ENCODE measurements around the gene FAM53B.
A peak's percentile ranks its signal among the peaks of the same experiment; 100 is the strongest.

The FAM53B gene

DNA sequence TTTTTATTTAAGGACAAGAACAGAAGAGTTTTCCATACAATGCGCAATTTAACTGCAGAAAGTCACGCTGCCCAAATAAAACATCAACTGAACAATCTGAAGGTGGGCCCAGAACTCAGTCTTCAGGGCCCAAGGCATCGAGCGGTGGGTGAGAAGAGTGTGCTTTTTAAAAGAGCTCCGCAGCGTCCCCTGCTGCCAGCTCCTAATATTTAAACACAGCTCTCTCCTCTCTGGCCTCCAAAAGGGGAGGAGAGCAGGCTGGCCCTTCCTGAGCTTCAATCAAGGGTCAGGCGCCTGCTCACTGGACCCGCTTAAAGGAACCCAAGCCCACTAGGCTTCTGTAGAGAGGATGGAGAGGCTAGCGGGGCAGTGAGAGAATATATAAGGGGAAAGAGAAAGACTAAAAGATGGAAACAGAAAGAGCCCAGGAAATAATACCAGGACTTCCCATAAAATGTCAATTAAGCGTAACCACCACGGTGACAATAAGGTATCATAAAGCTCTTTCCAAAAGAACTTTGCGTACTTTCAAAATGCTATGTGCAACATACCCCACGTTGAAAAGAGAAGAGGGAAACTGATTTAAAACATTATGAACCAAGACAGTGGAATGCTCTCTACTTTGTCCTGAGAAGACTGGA is 2.8 kb downstream of the FAM53B start:
- peak; percentile 83 for FAIRE-seq
- DNase-seq (ENCODE audit: insufficient read length) = peak; percentile 63
- TF ChIP-seq TAF1 (IDR thresholded peaks at IDR 0.05; ENCODE audit: borderline replicate concordance, low read depth, low read length) (no peak), POLR2A (IDR thresholded peaks at IDR 0.05; ENCODE audit: low read depth, low read length) (no peak), POLR2AphosphoS5 (IDR thresholded peaks at IDR 0.05; ENCODE audit: low read depth, low read length) (no peak)

DNA sequence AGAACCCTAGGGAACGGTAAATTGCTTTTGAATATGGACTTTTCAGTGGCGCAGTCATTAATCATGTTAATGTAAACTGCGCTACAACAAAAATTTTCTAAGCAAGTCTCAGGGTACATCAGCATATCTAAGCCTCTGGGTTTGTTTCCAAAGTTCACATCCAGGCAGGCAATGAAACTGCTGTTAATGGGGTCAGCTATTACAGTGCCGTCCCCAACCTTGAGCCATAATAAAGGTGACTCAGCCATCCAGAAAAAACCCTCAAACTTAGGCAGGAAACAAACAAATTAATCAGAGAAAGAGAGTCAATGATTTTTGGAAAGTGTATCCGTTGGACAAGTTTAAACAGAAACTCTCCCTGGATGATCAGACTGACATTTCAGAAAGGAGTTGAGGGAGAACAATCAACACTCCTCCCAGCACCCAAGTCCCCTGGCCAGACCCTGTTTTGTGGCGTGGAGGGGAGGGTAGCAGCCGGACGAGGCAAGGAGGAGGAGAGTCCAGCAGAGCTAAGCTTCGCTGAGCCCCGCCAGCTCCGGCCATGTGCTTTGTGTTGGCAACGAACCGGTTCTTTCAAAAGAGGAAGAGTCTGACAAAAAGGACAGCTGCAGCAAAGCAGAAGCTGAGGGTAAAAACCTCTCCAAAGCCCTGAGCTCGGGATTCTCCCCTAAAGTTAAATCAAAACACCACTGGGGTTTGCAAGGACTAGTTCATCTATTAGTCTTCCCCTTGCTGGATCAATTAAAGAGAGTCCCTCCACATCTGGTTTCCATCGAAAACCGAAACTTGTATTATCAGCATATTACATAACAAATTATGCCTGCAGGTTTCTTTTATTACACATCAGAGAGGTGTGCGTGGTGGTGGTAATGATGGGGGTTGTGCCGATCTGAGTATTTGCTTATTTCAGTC is 3.6 kb downstream of the FAM53B start:
- FAIRE-seq (no peak), DNase-seq (ENCODE audit: insufficient read length) (no peak)
- TF ChIP-seq POLR2AphosphoS5 (IDR thresholded peaks at IDR 0.05; ENCODE audit: low read depth, low read length) (no peak), POLR2A (IDR thresholded peaks at IDR 0.05; ENCODE audit: low read depth, low read length) (no peak)

DNA sequence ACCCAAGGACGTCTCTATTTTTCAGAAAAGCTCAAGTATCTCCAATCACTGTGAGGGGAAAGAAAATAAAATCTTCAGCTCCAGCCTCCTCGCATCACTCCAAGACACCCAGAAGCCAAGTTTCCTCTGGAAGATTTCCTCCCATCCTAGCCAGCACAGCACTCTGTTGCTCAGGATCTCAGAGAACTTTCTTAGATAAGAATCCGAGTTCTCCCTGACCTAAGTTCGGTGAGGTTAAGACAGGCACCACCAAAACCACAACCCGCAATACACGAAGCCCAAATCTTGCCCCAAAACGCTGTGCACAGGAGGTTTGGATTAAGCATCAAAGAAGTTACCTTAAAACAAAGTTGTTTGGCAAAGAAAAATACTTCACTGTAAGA is 4.2 kb downstream of the FAM53B start:
- DNase-seq (ENCODE audit: insufficient read length) = no peak
- TF ChIP-seq POLR2A (IDR thresholded peaks at IDR 0.05; ENCODE audit: low read depth, low read length) = no peak
- TF ChIP-seq TAF1 (IDR thresholded peaks at IDR 0.05; ENCODE audit: borderline replicate concordance, low read depth, low read length) = no peak
- TF ChIP-seq POLR2AphosphoS5 (IDR thresholded peaks at IDR 0.05; ENCODE audit: low read depth, low read length) = no peak
- no peak for FAIRE-seq

DNA sequence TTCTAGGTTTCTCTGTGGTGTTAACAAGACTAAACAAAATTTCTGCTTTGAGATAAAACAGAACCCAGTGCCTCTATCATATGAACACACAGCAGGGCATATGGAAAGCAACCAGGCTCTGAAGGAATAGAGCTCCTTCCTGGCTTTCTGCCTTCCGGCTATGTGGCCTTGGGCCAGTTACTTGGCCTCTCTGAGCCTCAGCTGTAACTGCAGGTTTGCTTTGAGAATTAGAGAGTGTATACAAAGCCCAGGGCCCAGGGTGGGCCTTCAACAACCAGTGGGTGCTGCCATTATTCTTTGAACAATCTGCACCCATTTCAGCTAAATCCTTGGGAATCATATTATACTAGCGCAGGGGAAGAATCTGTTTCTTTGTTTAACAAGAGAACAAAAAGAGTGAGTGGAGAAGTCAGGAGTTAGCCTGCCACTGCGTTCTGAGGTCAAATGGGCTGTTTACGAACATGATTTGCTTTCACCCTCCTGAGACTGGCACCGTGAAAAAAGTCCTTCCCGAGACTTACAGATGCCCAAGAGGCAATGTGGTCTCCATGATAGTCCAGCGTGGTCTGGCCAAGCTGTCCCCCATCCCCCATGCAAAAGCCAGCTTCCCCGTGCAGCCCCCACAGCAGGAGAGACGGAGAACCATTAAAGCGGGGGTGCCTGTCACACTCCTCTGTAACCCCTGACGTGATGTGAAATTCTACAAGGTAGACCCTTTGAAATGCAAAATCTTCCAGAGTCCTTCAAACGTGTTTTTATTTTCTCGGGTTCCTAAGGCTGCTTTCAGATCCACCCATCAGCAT is 4.9 kb downstream of the FAM53B start:
- TF ChIP-seq TAF1 (IDR thresholded peaks at IDR 0.05; ENCODE audit: borderline replicate concordance, low read depth, low read length) (no peak), POLR2AphosphoS5 (IDR thresholded peaks at IDR 0.05; ENCODE audit: low read depth, low read length) (no peak), POLR2A (IDR thresholded peaks at IDR 0.05; ENCODE audit: low read depth, low read length) (no peak)
- FAIRE-seq (no peak), DNase-seq (ENCODE audit: insufficient read length) (no peak)

DNA sequence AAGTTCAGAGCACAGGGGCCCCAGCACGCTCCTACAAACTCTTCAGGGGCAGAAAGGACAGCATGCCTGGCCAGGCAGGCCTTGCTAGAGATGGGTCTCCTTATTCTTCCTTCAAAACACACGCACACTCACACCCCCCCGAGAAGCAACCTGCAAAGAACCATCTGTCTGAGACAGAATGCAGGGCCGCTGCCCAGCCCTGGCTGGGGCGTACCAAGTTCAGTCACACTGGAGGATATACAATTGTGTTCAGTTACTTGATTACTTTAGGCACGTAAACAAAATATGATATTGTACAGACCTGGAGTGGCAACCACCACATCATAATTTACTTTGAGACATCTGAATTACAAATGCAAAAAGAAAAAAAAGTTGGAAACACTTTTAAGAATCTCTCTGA is 5.7 kb downstream of the FAM53B start:
- no peak for TF ChIP-seq POLR2A (IDR thresholded peaks at IDR 0.05; ENCODE audit: low read depth, low read length)
- TF ChIP-seq TAF1 (IDR thresholded peaks at IDR 0.05; ENCODE audit: borderline replicate concordance, low read depth, low read length) = no peak
- TF ChIP-seq POLR2AphosphoS5 (IDR thresholded peaks at IDR 0.05; ENCODE audit: low read depth, low read length) = no peak
- no peak for FAIRE-seq
- DNase-seq (ENCODE audit: insufficient read length) = no peak

DNA sequence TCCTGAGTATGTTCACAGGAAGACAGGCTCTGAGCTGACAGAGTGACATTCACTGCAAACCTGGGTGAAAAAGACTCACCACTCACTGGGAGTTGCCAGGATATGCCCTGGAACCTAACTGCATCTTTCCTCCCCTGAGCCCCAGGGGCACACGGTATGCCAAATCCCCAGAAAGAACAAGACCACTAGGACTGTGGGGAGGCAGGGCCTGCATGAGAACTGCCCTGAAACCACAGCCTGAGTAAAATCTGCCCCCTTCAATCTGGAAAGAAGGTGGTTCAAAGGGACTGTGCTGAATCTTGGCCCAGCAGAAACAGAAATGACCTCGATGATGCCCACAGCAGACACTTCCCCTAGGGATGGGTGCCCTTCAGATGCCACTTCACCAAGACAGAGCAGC is 6.5 kb downstream of the FAM53B start:
- FAIRE-seq = no peak
- DNase-seq (ENCODE audit: insufficient read length) = no peak
- TF ChIP-seq POLR2AphosphoS5 (IDR thresholded peaks at IDR 0.05; ENCODE audit: low read depth, low read length) (no peak), POLR2A (IDR thresholded peaks at IDR 0.05; ENCODE audit: low read depth, low read length) (no peak), TAF1 (IDR thresholded peaks at IDR 0.05; ENCODE audit: borderline replicate concordance, low read depth, low read length) (no peak)

DNA sequence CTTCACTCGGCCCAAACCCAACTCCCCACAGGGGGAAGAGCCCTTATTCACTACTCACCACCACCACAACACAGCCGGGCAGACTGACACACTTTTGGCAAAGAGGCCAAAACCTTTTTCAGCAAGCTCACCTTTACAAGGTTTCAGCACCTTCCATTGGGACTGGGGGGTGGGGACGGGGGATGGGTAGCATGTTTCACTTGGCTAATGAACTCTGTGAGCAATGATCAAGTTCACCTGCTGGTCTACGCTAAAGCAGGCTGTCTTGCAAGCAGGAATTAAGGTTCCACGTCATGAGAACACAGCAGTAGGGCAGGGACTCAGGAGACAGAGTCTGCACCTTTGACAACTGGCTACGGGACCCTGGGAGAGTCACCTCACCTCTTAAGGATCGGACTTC is 7.0 kb downstream of the FAM53B start:
- no peak for FAIRE-seq
- DNase-seq (ENCODE audit: insufficient read length) = no peak
- no peak for TF ChIP-seq TAF1 (IDR thresholded peaks at IDR 0.05; ENCODE audit: borderline replicate concordance, low read depth, low read length)
- no peak for TF ChIP-seq POLR2AphosphoS5 (IDR thresholded peaks at IDR 0.05; ENCODE audit: low read depth, low read length)
- TF ChIP-seq POLR2A (IDR thresholded peaks at IDR 0.05; ENCODE audit: low read depth, low read length) = no peak

DNA sequence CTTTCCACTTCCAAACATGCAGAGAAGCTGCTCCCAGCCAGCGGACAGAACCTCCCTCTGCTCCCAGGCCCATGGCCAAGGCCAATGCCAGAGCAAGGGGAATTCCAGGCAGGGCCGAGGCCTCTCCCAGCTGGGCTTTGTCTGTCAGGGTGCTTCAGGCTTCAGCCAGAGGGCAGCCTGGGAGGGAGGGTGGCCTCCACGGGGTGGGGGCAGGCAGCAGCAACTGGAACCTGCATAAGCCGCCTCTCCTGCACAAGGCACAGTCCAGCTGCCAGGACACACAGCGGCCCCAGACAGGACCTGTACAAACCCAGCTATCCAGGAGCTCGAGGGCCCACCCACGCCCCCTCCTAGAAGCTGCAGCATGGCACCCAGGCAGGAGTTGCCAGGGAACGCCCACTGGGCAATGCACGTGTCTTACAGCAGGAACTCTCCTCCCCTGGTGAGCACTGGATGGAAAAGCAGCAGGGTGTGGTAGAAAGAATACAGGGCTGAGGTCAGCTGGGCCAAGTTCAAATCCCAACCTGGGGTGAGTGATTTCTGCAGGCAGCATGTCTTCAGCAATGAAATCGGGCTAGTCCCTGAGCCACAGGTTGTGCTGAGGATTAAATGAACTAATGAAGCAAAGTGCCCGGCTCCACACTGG is 7.6 kb downstream of the FAM53B start:
- FAIRE-seq (no peak), DNase-seq (ENCODE audit: insufficient read length) (no peak)
- TF ChIP-seq TAF1 (IDR thresholded peaks at IDR 0.05; ENCODE audit: borderline replicate concordance, low read depth, low read length) (no peak), POLR2A (IDR thresholded peaks at IDR 0.05; ENCODE audit: low read depth, low read length) (no peak), POLR2AphosphoS5 (IDR thresholded peaks at IDR 0.05; ENCODE audit: low read depth, low read length) (no peak)

DNA sequence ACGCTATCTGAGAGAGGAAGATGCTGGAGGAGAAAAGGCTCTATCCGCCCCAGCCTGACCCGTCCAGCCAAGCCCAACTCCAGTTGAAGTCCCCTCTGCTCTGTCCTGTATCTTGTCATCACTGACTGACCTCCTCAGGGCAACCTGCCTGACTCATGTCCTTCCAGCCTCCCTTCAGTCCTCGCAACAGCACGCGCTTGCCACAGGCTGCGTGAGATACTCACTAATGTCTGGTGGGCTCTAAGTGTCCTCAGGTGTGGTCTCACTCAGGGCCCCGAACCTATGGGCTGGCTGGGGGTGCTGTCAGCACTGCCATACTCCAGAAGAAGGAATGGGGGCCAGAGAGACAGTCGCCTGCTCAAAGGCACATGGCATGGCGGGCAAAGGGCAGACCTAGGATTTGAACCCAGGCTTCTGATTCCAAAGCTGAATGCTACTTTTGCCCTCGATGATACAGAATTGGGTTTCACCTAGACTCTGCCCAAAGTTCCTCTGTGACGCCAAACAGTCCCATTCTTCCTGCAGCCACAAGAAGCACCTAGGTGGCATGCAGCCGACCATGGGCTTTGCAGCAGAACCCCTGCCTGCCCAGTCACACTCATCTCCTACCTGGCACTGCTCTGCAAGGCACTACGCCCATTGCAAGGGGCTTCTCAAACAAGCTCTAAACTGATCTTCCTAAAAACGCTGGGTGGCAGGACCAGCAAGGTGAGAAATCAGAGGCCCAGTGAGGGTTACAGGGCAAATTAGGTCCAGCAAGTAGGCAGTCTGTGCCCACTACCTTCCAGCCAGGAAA is 8.5 kb downstream of the FAM53B start:
- TF ChIP-seq TAF1 (IDR thresholded peaks at IDR 0.05; ENCODE audit: borderline replicate concordance, low read depth, low read length) = no peak
- TF ChIP-seq POLR2AphosphoS5 (IDR thresholded peaks at IDR 0.05; ENCODE audit: low read depth, low read length) = no peak
- no peak for TF ChIP-seq POLR2A (IDR thresholded peaks at IDR 0.05; ENCODE audit: low read depth, low read length)

More for the DNA sequence above, 8.5 kb downstream of the FAM53B start:
- no peak for FAIRE-seq
- DNase-seq (ENCODE audit: insufficient read length) = no peak

Measured in GM12892 (cell line).